HCT116 (cell line): ENCODE data around the gene TMEM200C.

Source experiments
- CEBPB ChIP-seq: IDR thresholded peaks from 2 replicates; pipeline ENCODE4 v1.6.1; 2012; ENCODE audit warnings: low read depth
- CTCF ChIP-seq, 3 experiments: fragments of 200-600 bp in 1 of 3; sonication (generic) in 1 of 3; IDR thresholded peaks in 2 of 3; conservative IDR thresholded peaks in 1 of 3; 2 replicates each; pipeline ENCODE4 v1.5.1; 2012 to 2017; ENCODE audit warnings: low read depth in 2 of 3, low read length in 2 of 3, antibody characterized with exemption in 1 of 3, borderline replicate concordance in 1 of 3, control low read depth in 1 of 3, mild to moderate bottlenecking in 1 of 3, mixed read lengths in 1 of 3, mixed run types in 1 of 3, moderate library complexity in 1 of 3; ENCODE audit not compliant: insufficient read depth in 1 of 3
- EZH2 ChIP-seq: fragments of 200-600 bp; sonication (generic); IDR thresholded peaks from 2 replicates; pipeline ENCODE4 v1.6.1; 2017; ENCODE audit warnings: antibody characterized with exemption, mixed run types
- EZH2phosphoT487 ChIP-seq: fragments of 200-600 bp; IDR thresholded peaks from 2 replicates; pipeline ENCODE4 v1.6.1; 2018; ENCODE audit warnings: antibody characterized with exemption, borderline replicate concordance
- FOSL1 ChIP-seq: IDR thresholded peaks from 2 replicates; pipeline ENCODE4 v1.6.1; 2012; ENCODE audit warnings: low read depth
- JUND ChIP-seq: IDR thresholded peaks from 2 replicates; pipeline ENCODE4 v1.6.1; 2012
- POLR2A ChIP-seq: IDR thresholded peaks from 2 replicates; pipeline ENCODE4 v1.7.0; 2011; ENCODE audit warnings: borderline replicate concordance; ENCODE audit not compliant: insufficient read depth, insufficient read length; ENCODE audit errors: extremely low read depth
- POLR2AphosphoS5 ChIP-seq: IDR thresholded peaks from 2 replicates; pipeline ENCODE4 v1.6.1; 2011; ENCODE audit warnings: mild to moderate bottlenecking, low read depth, low read length, moderate library complexity
- SIN3A ChIP-seq: IDR thresholded peaks from 2 replicates; pipeline ENCODE4 v1.6.1; 2012; ENCODE audit warnings: low read depth
- YY1 ChIP-seq: IDR thresholded peaks from 2 replicates; pipeline ENCODE4 v1.6.1; 2011; ENCODE audit warnings: low read length, low read depth, moderate library complexity, mild to moderate bottlenecking; ENCODE audit not compliant: insufficient replicate concordance; ENCODE audit errors: extremely low read depth
- ZNF274 ChIP-seq: fragments of 200-500 bp; sonication (Bioruptor generic); IDR thresholded peaks from 2 replicates; pipeline ENCODE4 v1.6.1; 2014; ENCODE audit warnings: mild to moderate bottlenecking, low read depth, low read length, inconsistent platforms

GRCh38 chr18:5841518-5841917 lies 53.8 kb downstream of the TMEM200C start:
- TF ChIP-seq CTCF (IDR thresholded peaks at IDR 0.05 in 2 of 3, conservative IDR thresholded peaks at IDR 0.05 in 1 of 3; ENCODE audit: borderline replicate concordance in 1 of 3, insufficient read depth in 1 of 3, low read depth in 2 of 3, low read length in 2 of 3) = no peak
- TF ChIP-seq EZH2 = no peak
- no peak for TF ChIP-seq POLR2AphosphoS5
- no peak for TF ChIP-seq ZNF274
- TF ChIP-seq JUND = no peak
- TF ChIP-seq POLR2A = no peak
- no peak for TF ChIP-seq YY1
- no peak for TF ChIP-seq SIN3A
- no peak for TF ChIP-seq FOSL1
- TF ChIP-seq CEBPB = no peak
- TF ChIP-seq EZH2phosphoT487 = no peak
